Fibroblast of pulmonary artery (primary cell): Measurements from ENCODE around the gene SIGLEC12.

Experiments
- DNase-seq: peaks from one replicate; pipeline ENCODE4 v3.0.0-alpha.2; 2010; ENCODE audit warnings: low read depth
- H3K4me3 ChIP-seq: replicated peaks from 2 replicates; pipeline ENCODE4 v1.5.1; 2011; ENCODE audit warnings: low read depth, mild to moderate bottlenecking, control low read depth, low read length, moderate library complexity
- CTCF ChIP-seq: IDR thresholded peaks from 2 replicates; pipeline ENCODE4 v1.5.1; 2011; ENCODE audit warnings: mild to moderate bottlenecking, control low read depth, low read length, inconsistent platforms; ENCODE audit errors: missing control alignments

SIGLEC12 gene

GRCh38 chr19:51546650-51547396 lies 45.2 kb upstream of the SIGLEC12 start:
- TF ChIP-seq CTCF, result no peak
- H3K4me3 ChIP-seq, result no peak overlapping the region
- DNase-seq, result peak; percentile 61

GRCh38 chr19:51546107-51546649 lies 44.6 kb upstream of the SIGLEC12 start:
- no peak for DNase-seq
- H3K4me3 ChIP-seq, result no peak overlapping the region
- no peak for TF ChIP-seq CTCF

- DNase-seq, result no peak
- no peak overlapping the region for H3K4me3 ChIP-seq
- TF ChIP-seq CTCF, result no peak
These were observed 42.4 kb upstream of the SIGLEC12 start for GRCh38 chr19:51544038-51544437.

- no peak overlapping the region for H3K4me3 ChIP-seq
- TF ChIP-seq CTCF, result no peak
- no peak for DNase-seq
These were observed 41.1 kb upstream of the SIGLEC12 start for GRCh38 chr19:51542699-51543098.

GRCh38 chr19:51541458-51542357 lies 40.1 kb upstream of the SIGLEC12 start:
- TF ChIP-seq CTCF, result no peak
- no peak overlapping the region for H3K4me3 ChIP-seq
- DNase-seq, result no peak

GRCh38 chr19:51539821-51540366 lies 38.3 kb upstream of the SIGLEC12 start:
- no peak overlapping the region for H3K4me3 ChIP-seq
- TF ChIP-seq CTCF, result no peak
- DNase-seq, result no peak
